MCF 10A (cell line): ENCODE results near the gene ST3GAL6. TPM values are rescaled to one million over a fixed set of nuclear protein-coding genes. Genes with fewer than 3 reads are reported as not detected.

Experiments
- BruUV-seq: library from RNA; stranded (reverse); fragments of 400-500 nt; replicated peaks from 2 replicates; lab custom pipeline; 2021; lab: Mats Ljungman, UMichigan
- CTCF ChIA-PET: fragments of 300-600 bp; sonication (Branson Sonifier 250); formaldehyde crosslinking; extraction: SDS; loops from one replicate; lab custom pipeline; 2021; ENCODE audit warnings: antibody characterized with exemption, inconsistent platforms; lab: Yijun Ruan, JAX
- POLR2A ChIA-PET: fragments of 300-600, 350-650 bp; sonication (Branson Sonifier 250); formaldehyde crosslinking; extraction: SDS; loops from one replicate; lab custom pipeline; 2020; ENCODE audit warnings: antibody characterized with exemption, inconsistent platforms; lab: Yijun Ruan, JAX
- DNase-seq: peaks from one replicate; pipeline ENCODE4 v3.0.0-alpha.2; 2018; ENCODE audit not compliant: unreplicated experiment
- H3K27ac Mint-ChIP-seq: one replicate; pipeline ENCODE4 v1.8.0; 2022; ENCODE audit warnings: mild to moderate bottlenecking, low read depth, mixed read lengths; ENCODE audit not compliant: unreplicated experiment
- H3K27me3 Mint-ChIP-seq: one replicate; pipeline ENCODE4 v1.8.0; 2022; ENCODE audit warnings: mixed read lengths; ENCODE audit not compliant: insufficient read depth, unreplicated experiment
- H3K36me3 Mint-ChIP-seq: one replicate; pipeline ENCODE4 v1.8.0; 2022; ENCODE audit warnings: mild to moderate bottlenecking, moderate library complexity, mixed read lengths; ENCODE audit not compliant: insufficient read depth, unreplicated experiment
- H3K4me1 Mint-ChIP-seq: one replicate; pipeline ENCODE4 v1.8.0; 2022; ENCODE audit warnings: mixed read lengths; ENCODE audit not compliant: insufficient read depth, unreplicated experiment
- H3K4me3 Mint-ChIP-seq: one replicate; pipeline ENCODE4 v1.8.0; 2022; ENCODE audit warnings: mild to moderate bottlenecking, moderate library complexity, mixed read lengths; ENCODE audit not compliant: unreplicated experiment
- H3K9me3 Mint-ChIP-seq: one replicate; pipeline ENCODE4 v1.8.0; 2022; ENCODE audit warnings: mixed read lengths; ENCODE audit not compliant: unreplicated experiment
- CTCF ChIP-seq: fragments of 200-600 bp; IDR thresholded peaks from one replicate; pipeline ENCODE4 v1.8.0; 2022; ENCODE audit warnings: antibody characterized with exemption, mild to moderate bottlenecking; ENCODE audit not compliant: unreplicated experiment
- intact Hi-C: fragments of 100-400 bp; cut with micrococcal nuclease; formaldehyde crosslinking; loops from 2 replicates; pipeline ENCODE4 v1.14.1; 2022
- total RNA-seq: library from RNA; stranded (reverse); gene quantifications from 2 replicates; pipeline ENCODE4 v1.2.3, GENCODE V29; 2022

ST3GAL6 gene
- total RNA-seq, 1 experiment from 2014 or later: 1.2 TPM

GRCh38 chr3:98735296-98735695, 27.8 kb upstream of the ST3GAL6 start:
- POLR2A ChIA-PET: no interaction called here
- no peak for DNase-seq
- no TSS peak for BruUV-seq
- no peak for TF ChIP-seq CTCF
- Mint-ChIP-seq H3K4me3 (no peak overlapping the region), H3K27ac (no peak overlapping the region), H3K27me3 (no peaks in the 10 kb centered on the region), H3K4me1 (peaks cover 12% of the 10 kb centered on the region), H3K36me3 (no peaks in the 10 kb centered on the region), H3K9me3 (peaks cover 8% of the 10 kb centered on the region)
- intact Hi-C loops: no loop called here
- CTCF ChIA-PET: interaction anchor here (0.6 kb wide), 1 partner anchor 70 kb away, joined by 3 read pairs; no protein-coding TSS in a partner anchor

DNA sequence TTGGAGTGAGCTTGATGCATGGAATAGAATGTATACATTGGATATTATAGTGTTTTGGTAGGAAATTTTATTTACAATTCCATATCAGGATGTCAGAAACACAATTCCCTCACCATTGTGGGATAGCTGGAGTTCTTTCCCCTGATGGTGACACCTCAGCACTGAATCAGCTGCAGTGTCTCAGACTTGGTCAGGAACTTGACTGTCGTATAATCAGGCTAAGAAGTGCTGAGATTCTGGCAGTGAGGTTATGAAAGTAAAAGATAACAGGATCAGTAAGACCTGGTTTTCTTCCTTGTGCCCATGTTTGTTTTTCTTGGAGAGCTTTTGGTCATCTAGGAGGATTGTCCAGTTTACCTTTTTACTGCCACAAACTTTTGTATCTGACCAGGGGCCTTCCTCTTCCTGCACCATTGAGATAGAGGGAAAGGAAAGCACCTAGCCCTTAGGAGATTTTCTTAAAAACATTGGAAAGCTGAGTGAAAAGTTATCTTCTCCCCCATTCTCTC, 27.3 kb upstream of the ST3GAL6 start:
- Mint-ChIP-seq H3K27ac (no peak overlapping the region), H3K9me3 (peaks cover 8% of the 10 kb centered on the region), H3K36me3 (no peaks in the 10 kb centered on the region), H3K4me1 (peaks cover 15% of the 10 kb centered on the region), H3K27me3 (no peaks in the 10 kb centered on the region), H3K4me3 (no peak overlapping the region)
- no peak for TF ChIP-seq CTCF
- DNase-seq: no peak
- ChIA-PET CTCF (no interaction called here), POLR2A (no interaction called here)
- no TSS peak for BruUV-seq
- intact Hi-C loops: no loop called here

DNA sequence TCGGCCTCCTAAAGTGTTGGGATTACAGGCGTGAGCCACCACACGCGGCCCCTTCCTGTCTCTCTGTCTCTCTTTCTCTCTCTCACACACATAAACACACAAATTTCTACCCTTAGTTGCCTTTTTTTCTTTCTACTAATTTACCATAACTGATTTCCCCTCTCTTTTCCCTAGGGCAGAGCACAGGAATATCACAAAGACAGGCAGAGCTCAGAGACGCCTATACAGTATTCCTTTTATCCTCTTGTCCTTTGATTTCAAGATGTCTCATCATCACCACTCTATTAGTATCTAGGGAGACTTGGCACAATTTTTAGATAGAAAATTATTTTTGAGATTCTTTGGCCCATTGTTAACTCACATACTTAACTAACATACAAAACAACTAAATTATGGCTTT, 25.8 kb upstream of the ST3GAL6 start:
- CTCF ChIA-PET: no interaction called here
- BruUV-seq: no TSS peak
- H3K27ac Mint-ChIP-seq: no peak overlapping the region
- intact Hi-C loops: no loop called here
- POLR2A ChIA-PET: no interaction called here
- no peaks in the 10 kb centered on the region for H3K27me3 Mint-ChIP-seq
- H3K9me3 Mint-ChIP-seq: peaks cover 8% of the 10 kb centered on the region
- H3K36me3 Mint-ChIP-seq: no peaks in the 10 kb centered on the region
- DNase-seq: no peak
- no peak for TF ChIP-seq CTCF
- H3K4me3 Mint-ChIP-seq: no peak overlapping the region
- H3K4me1 Mint-ChIP-seq: peaks cover 30% of the 10 kb centered on the region

- Mint-ChIP-seq H3K4me1 (peaks cover 28% of the 10 kb centered on the region), H3K4me3 (no peak overlapping the region), H3K9me3 (peaks cover 8% of the 10 kb centered on the region), H3K36me3 (no peaks in the 10 kb centered on the region), H3K27me3 (no peaks in the 10 kb centered on the region), H3K27ac (no peak overlapping the region)
- ChIA-PET POLR2A (no interaction called here), CTCF (interaction anchor here (0.6 to 1.6 kb wide), 2 partner anchors 38 to 48 kb away, joined by 3 read pairs; no protein-coding TSS in a partner anchor)
- BruUV-seq: no TSS peak
- DNase-seq: no peak
- no peak for TF ChIP-seq CTCF
- intact Hi-C loops: no loop called here
Observed at GRCh38 chr3:98739266-98739665, 23.9 kb upstream of the ST3GAL6 start.
